Urinary bladder (tissue), 4 donors: ENCODE measurements around the gene LPIN2. TPM values are rescaled to one million over a fixed set of nuclear protein-coding genes. Genes with fewer than 3 reads are reported as not detected.
"Not testable (repeated sequence)": the region's sequence is repeated elsewhere in the genome, so short reads cannot be mapped to it uniquely, and the experiment has no call there.

ENCODE experiments used
- DNase-seq: peaks from one replicate; pipeline ENCODE4 v3.0.0-alpha.2; 2015; ENCODE audit errors: extremely low spot score
- H3K27ac ChIP-seq: one replicate; pipeline ENCODE4 v1.5.1; 2013; ENCODE audit warnings: low read depth, mild to moderate bottlenecking, moderate library complexity
- H3K36me3 ChIP-seq: one replicate; pipeline ENCODE4 v1.6.1; 2013; ENCODE audit warnings: mild to moderate bottlenecking, moderate library complexity; ENCODE audit not compliant: insufficient read depth
- H3K4me1 ChIP-seq: one replicate; pipeline ENCODE4 v1.6.1; 2013; ENCODE audit warnings: mild to moderate bottlenecking, moderate library complexity; ENCODE audit not compliant: insufficient read depth
- H3K4me3 ChIP-seq: one replicate; pipeline ENCODE4 v1.5.1; 2013; ENCODE audit warnings: low read depth, low read length
- WGBS: extraction: QIAGEN DNeasy Blood & Tissue Kit; methylation state at CpG from one replicate; pipeline ENCODE4 v1.1.7; 2013; 5-methylcytosine and 5-hydroxymethylcytosine counted together
- polyA plus RNA-seq: library from polyadenylated mRNA; stranded (reverse); fragments of 200-250 nt; gene quantifications from one replicate; pipeline ENCODE4 v1.2.3, GENCODE V29; 2013
- total RNA-seq: library from RNA; depleted of rRNA; stranded (reverse); fragments of >200 nt; gene quantifications from one replicate; pipeline ENCODE4 v1.2.3, GENCODE V29; 2014
- donor health status: healthy with polysubstance abuse.
- donor health status: healthy.

LPIN2 gene
- total and polyA plus RNA-seq, 2 donors = 17.6 to 32.2 TPM

- 94% methylated on average over 5 of the region's 5 CpGs for WGBS
- no peak for DNase-seq
- Histone ChIP-seq H3K36me3 (no peaks in the 10 kb centered on the region), H3K4me1 (no peaks in the 10 kb centered on the region), H3K27ac (no peak overlapping the region), H3K4me3 (no peak overlapping the region)
Measured at GRCh38 chr18:3036108-3036507, 23.2 kb upstream of the LPIN2 start.

GRCh38 chr18:3035635-3036034 is 22.7 kb upstream of the LPIN2 start:
- Histone ChIP-seq H3K4me1 (no peaks in the 10 kb centered on the region), H3K4me3 (no peak overlapping the region), H3K27ac (no peak overlapping the region), H3K36me3 (no peaks in the 10 kb centered on the region)
- DNase-seq = no peak
- WGBS = 97% methylated on average over 5 of the region's 5 CpGs

GRCh38 chr18:3032721-3033120 is 19.8 kb upstream of the LPIN2 start:
- Histone ChIP-seq H3K4me3 (no peak overlapping the region), H3K4me1 (no peaks in the 10 kb centered on the region), H3K36me3 (no peaks in the 10 kb centered on the region), H3K27ac (no peak overlapping the region)
- WGBS = 82% methylated on average over 3 of the region's 3 CpGs
- DNase-seq = no peak

GRCh38 chr18:3029215-3029952 is 16.4 kb upstream of the LPIN2 start:
- Histone ChIP-seq H3K4me3 (no peak overlapping the region), H3K36me3 (no peaks in the 10 kb centered on the region), H3K27ac (no peak overlapping the region), H3K4me1 (no peaks in the 10 kb centered on the region)
- 19% methylated on average over 12 of the region's 12 CpGs for WGBS
- no peak for DNase-seq

GRCh38 chr18:3028115-3028514 is 15.2 kb upstream of the LPIN2 start:
- H3K4me3 ChIP-seq, DNase-seq, H3K27ac ChIP-seq, H3K4me1 ChIP-seq, H3K36me3 ChIP-seq: not testable (repeated sequence)
- 78% methylated on average over 3 of the region's 3 CpGs for WGBS

- no peak overlapping the region for H3K4me3 ChIP-seq
- no peak for DNase-seq
- H3K27ac ChIP-seq = no peak overlapping the region
- no peaks in the 10 kb centered on the region for H3K4me1 ChIP-seq
- no peaks in the 10 kb centered on the region for H3K36me3 ChIP-seq
- 36% methylated on average over 11 of the region's 11 CpGs for WGBS
Measured at GRCh38 chr18:3027370-3027891, 14.5 kb upstream of the LPIN2 start.

- H3K27ac ChIP-seq = no peak overlapping the region
- H3K4me3 ChIP-seq = no peak overlapping the region
- no peaks in the 10 kb centered on the region for H3K36me3 ChIP-seq
- DNase-seq = no peak
- WGBS = 92% methylated on average over 2 of the region's 2 CpGs
- no peaks in the 10 kb centered on the region for H3K4me1 ChIP-seq
Measured at GRCh38 chr18:3025544-3025943, 12.6 kb upstream of the LPIN2 start.

- H3K4me1 ChIP-seq, H3K27ac ChIP-seq, DNase-seq, H3K4me3 ChIP-seq, H3K36me3 ChIP-seq: not testable (repeated sequence)
- WGBS = 93% methylated on average over 5 of the region's 5 CpGs
Measured at GRCh38 chr18:3023603-3024002, 10.7 kb upstream of the LPIN2 start.

- H3K4me1 ChIP-seq = no peaks in the 10 kb centered on the region
- no peaks in the 10 kb centered on the region for H3K36me3 ChIP-seq
- H3K4me3 ChIP-seq = no peak overlapping the region
- 67% methylated on average over 3 of the region's 3 CpGs for WGBS
- no peak for DNase-seq
- H3K27ac ChIP-seq = no peak overlapping the region
Measured at GRCh38 chr18:3016585-3017297, 3.8 kb upstream of the LPIN2 start.

- Histone ChIP-seq H3K27ac (no peak overlapping the region), H3K4me1 (no peaks in the 10 kb centered on the region), H3K4me3 (no peak overlapping the region), H3K36me3 (no peaks in the 10 kb centered on the region)
- DNase-seq = no peak
- 86% methylated on average over 4 of the region's 4 CpGs for WGBS
Measured at GRCh38 chr18:3015851-3016250, 2.9 kb upstream of the LPIN2 start.

GRCh38 chr18:3015204-3015592 is 2.3 kb upstream of the LPIN2 start:
- no peaks in the 10 kb centered on the region for H3K4me1 ChIP-seq
- DNase-seq = no peak

GRCh38 chr18:3014503-3015203 is 1.7 kb upstream of the LPIN2 start:
- WGBS = 44% methylated on average over 7 of the region's 7 CpGs
- Histone ChIP-seq H3K4me1 (no peaks in the 10 kb centered on the region), H3K27ac (no peak overlapping the region), H3K36me3 (no peaks in the 10 kb centered on the region), H3K4me3 (no peak overlapping the region)
- DNase-seq = no peak

More at GRCh38 chr18:3015204-3015592, 2.3 kb upstream of the LPIN2 start:
- no peaks in the 10 kb centered on the region for H3K36me3 ChIP-seq
- 36% methylated on average over 4 of the region's 4 CpGs for WGBS
- no peak overlapping the region for H3K27ac ChIP-seq
- no peak overlapping the region for H3K4me3 ChIP-seq

- peak overlapping the region; percentile 91 for H3K4me3 ChIP-seq
- peak overlapping the region; percentile 91 for H3K27ac ChIP-seq
- WGBS = 1% methylated on average over 78 of the region's 78 CpGs
- no peaks in the 10 kb centered on the region for H3K36me3 ChIP-seq
- no peak for DNase-seq
- H3K4me1 ChIP-seq = no peaks in the 10 kb centered on the region
Measured at GRCh38 chr18:3012136-3013023, 564 bp downstream of the LPIN2 start.
